Sigmoid colon (tissue), 7 donors: ENCODE data around the gene NEO1. TPM values are rescaled to one million over a fixed set of nuclear protein-coding genes. Genes with fewer than 3 reads are reported as not detected.
A peak's percentile ranks its signal among the peaks of the same experiment; 100 is the strongest.

Source experiments
- DNase-seq: peaks from one replicate; pipeline ENCODE4 v3.0.0-alpha.2; 2019
- H3K27ac ChIP-seq, 4 donors: fragments of 200-600 bp; sonication (generic); one replicate each; pipeline ENCODE4 v1.5.1; 2016 to 2019; ENCODE audit warnings: mild to moderate bottlenecking in 1 of 4
- H3K27me3 ChIP-seq, 3 donors: fragments of 200-600 bp; sonication (generic); one replicate each; pipeline ENCODE4 v1.5.1; 2019; ENCODE audit warnings: mild to moderate bottlenecking in 1 of 3
- H3K36me3 ChIP-seq, 4 donors: fragments of 200-600 bp; sonication (generic); one replicate each; pipeline ENCODE4 v1.5.1; 2016 to 2019
- H3K4me1 ChIP-seq, 4 donors: fragments of 200-600 bp; sonication (generic); one replicate each; pipeline ENCODE4 v1.5.1; 2017 to 2019
- H3K4me3 ChIP-seq, 4 donors: fragments of 200-600 bp; sonication (generic); one replicate each; pipeline ENCODE4 v1.5.1; 2017 to 2019; ENCODE audit warnings: mild to moderate bottlenecking in 2 of 4, moderate library complexity in 1 of 4
- H3K9me3 ChIP-seq, 4 donors: fragments of 200-600 bp in 3 of 4; sonication (generic) in 3 of 4; one replicate each; pipeline versions ENCODE4 v1.5.1 to v1.6.1; 2013 to 2019
- EP300 ChIP-seq, 4 donors: sonication (generic); formaldehyde crosslinking; IDR thresholded peaks; one replicate each; pipeline ENCODE4 v1.6.1; 2017; ENCODE audit warnings: antibody characterized with exemption in 4 of 4
- POLR2A ChIP-seq, 2 donors: fragments of 450-650 bp; IDR thresholded peaks; one replicate each; pipeline ENCODE4 v1.6.1; 2016; ENCODE audit warnings: antibody characterized with exemption in 2 of 2, mild to moderate bottlenecking in 2 of 2, moderate library complexity in 2 of 2
- POLR2AphosphoS5 ChIP-seq, 4 donors: sonication (generic); formaldehyde crosslinking; IDR thresholded peaks; one replicate each; pipeline ENCODE4 v1.6.1; 2017; ENCODE audit warnings: antibody characterized with exemption in 4 of 4
- WGBS, 2 donors: extraction: QIAGEN DNeasy Blood & Tissue Kit; methylation state at CpG; one replicate each; pipeline ENCODE4 v1.1.7; 2013; 5-methylcytosine and 5-hydroxymethylcytosine counted together
- intact Hi-C: fragments of 100-400 bp; cut with DNase I; formaldehyde crosslinking; loops from one replicate; pipeline ENCODE4 v1.15.1; 2023
- polyA plus RNA-seq, 3 donors: library from polyadenylated mRNA; stranded (reverse); fragments of 200-250 nt; gene quantifications; one replicate each; pipeline ENCODE4 v1.2.3, GENCODE V29; 2013
- total RNA-seq, 4 donors: library from RNA; depleted of rRNA; stranded (reverse); fragments of >200 nt; gene quantifications; one replicate each; pipeline ENCODE4 v1.1.0, GENCODE V29; 2016
- TF ChIP-seq, protein P1 (sequence below), 4 experiments: fragments of 450-650 bp in 3 of 4; fragments of 200-600 bp in 1 of 4; IDR thresholded peaks; one replicate each; pipeline ENCODE4 v1.5.1; 2016 to 2019; ENCODE audit warnings: antibody characterized with exemption in 4 of 4, mild to moderate bottlenecking in 3 of 4, moderate library complexity in 2 of 4
- donor health status: healthy with polysubstance abuse.
- donor health status: Bipolar disorder and iron deficiency.
- donor health status: healthy.

Gene NEO1
- total and polyA plus RNA-seq, 7 donors, result 9.0 to 56.5 (median 26.8) TPM

DNA sequence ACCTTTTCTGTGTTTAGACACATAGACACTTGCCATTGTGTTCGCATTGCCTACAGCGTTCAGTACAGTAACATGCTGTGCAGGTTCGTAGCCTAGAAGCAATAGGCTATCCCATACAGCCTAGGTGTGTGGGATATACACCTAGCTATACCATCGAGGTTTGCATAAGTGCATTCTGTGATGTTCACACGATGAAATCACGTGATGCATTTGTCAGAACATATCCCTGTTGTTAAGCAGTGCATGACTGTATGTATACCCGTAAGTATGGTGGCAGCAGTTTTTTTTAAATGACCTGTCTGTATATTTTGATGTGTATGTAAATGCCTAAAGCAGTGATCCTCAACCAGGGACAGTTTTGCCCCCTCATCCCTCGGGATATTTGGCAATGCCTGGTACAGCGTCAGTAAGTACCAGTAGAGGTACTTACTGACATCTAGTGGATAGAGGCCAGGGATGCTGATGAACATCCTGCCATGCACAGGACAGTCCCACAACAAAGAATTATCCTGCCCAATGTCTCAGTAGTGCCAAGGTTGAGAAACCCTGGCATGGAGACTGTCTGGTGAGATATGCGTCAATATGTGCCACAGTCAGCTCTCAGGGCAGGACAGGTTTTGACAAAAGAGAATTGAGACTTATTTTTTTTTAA, 187.4 kb downstream of the NEO1 start:
- no peak for DNase-seq
- H3K27ac ChIP-seq, result no peak overlapping the region
- no peaks in the 10 kb centered on the region for H3K9me3 ChIP-seq
- TF ChIP-seq, protein P1, sequence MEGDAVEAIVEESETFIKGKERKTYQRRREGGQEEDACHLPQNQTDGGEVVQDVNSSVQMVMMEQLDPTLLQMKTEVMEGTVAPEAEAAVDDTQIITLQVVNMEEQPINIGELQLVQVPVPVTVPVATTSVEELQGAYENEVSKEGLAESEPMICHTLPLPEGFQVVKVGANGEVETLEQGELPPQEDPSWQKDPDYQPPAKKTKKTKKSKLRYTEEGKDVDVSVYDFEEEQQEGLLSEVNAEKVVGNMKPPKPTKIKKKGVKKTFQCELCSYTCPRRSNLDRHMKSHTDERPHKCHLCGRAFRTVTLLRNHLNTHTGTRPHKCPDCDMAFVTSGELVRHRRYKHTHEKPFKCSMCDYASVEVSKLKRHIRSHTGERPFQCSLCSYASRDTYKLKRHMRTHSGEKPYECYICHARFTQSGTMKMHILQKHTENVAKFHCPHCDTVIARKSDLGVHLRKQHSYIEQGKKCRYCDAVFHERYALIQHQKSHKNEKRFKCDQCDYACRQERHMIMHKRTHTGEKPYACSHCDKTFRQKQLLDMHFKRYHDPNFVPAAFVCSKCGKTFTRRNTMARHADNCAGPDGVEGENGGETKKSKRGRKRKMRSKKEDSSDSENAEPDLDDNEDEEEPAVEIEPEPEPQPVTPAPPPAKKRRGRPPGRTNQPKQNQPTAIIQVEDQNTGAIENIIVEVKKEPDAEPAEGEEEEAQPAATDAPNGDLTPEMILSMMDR (IDR thresholded peaks at IDR 0.05), result no peak
- TF ChIP-seq POLR2AphosphoS5 (IDR thresholded peaks at IDR 0.05), result no peak
- TF ChIP-seq EP300 (IDR thresholded peaks at IDR 0.05), result no peak
- no peak for TF ChIP-seq POLR2A (IDR thresholded peaks at IDR 0.05)
- no peaks in the 10 kb centered on the region for H3K27me3 ChIP-seq
- WGBS, 2 donors, result 80 to 85% methylated on average over 10 of the region's 10 CpGs
- H3K4me1 ChIP-seq, result peaks cover 0 to 16% (median 9%) of the 10 kb centered on the region in 4 donors
- intact Hi-C loops, result loop anchor here (2.0 kb wide), 2 partner anchors 25 to 35 kb away; no protein-coding TSS in a partner anchor
- H3K36me3 ChIP-seq, result peaks cover 0 to 17% (median 0%) of the 10 kb centered on the region in 4 donors
- H3K4me3 ChIP-seq, result no peak overlapping the region

DNA sequence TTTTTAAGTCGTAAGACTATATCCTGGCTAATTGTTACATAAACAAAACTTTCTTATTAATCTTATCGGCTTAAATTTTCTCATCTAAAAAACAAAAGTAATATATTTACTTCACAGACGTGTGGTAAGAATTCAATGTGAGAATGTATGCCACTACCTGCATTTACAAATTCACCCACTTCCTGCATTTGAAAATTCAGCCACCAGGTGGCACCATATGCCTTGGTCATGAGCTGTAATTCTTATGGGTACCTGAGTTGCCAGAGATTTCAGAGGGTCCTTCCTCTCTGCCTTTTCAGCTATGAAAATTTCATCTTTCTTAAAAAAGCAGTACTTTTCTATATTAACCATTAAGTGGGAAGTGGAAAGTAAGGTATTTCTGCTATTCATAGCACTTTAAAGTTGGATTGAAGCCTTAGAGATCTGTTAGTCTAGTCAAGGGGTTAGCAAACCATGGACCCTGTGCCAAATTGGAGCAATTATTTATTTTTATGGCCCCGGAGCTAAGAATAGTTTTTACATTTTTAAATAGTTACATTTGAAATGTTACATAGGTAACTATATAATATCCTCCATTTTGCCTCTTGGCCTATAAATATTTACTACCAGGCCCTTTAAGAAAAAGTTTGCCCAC, 188.7 kb downstream of the NEO1 start:
- 33 to 37% methylated on average over 4 of the region's 4 CpGs for WGBS, 2 donors
- no peak for DNase-seq
- Histone ChIP-seq H3K9me3 (no peaks in the 10 kb centered on the region), H3K4me3 (no peak overlapping the region), H3K4me1 (peaks cover 0 to 16% (median 9%) of the 10 kb centered on the region in 4 donors), H3K27me3 (no peaks in the 10 kb centered on the region), H3K36me3 (peaks cover 0 to 22% (median 0%) of the 10 kb centered on the region in 4 donors), H3K27ac (no peak overlapping the region)
- intact Hi-C loops, result loop anchor here (2.0 kb wide), 2 partner anchors 24 to 34 kb away; no protein-coding TSS in a partner anchor
- TF ChIP-seq POLR2AphosphoS5 (IDR thresholded peaks at IDR 0.05), result no peak
- TF ChIP-seq EP300 (IDR thresholded peaks at IDR 0.05), result no peak
- TF ChIP-seq, protein P1 (IDR thresholded peaks at IDR 0.05), result peak; percentile 21 to 82 (median 60)

DNA sequence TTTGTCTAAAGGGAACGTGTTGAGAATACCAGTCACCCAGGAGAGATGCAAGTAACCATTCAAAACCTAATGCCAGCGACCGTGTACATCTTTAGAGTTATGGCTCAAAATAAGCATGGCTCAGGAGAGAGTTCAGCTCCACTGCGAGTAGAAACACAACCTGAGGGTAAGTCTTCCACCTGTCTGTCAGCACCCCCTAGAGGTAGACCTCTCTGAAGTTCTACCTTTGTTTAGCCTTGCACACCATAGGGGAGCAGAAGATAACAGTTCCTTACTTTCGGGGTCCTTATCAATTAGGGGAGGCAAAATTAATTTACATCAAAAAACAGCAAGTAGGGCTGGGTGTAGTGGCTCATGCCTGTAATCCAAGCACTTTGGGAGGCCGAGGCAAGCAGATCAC, 192.1 kb downstream of the NEO1 start:
- peaks cover 0 to 9% (median 3%) of the 10 kb centered on the region in 4 donors for H3K4me1 ChIP-seq
- no peak overlapping the region for H3K4me3 ChIP-seq
- DNase-seq, result no peak
- no peak for TF ChIP-seq EP300 (IDR thresholded peaks at IDR 0.05)
- no peak for TF ChIP-seq POLR2A (IDR thresholded peaks at IDR 0.05)
- TF ChIP-seq POLR2AphosphoS5 (IDR thresholded peaks at IDR 0.05), result no peak
- TF ChIP-seq, protein P1 (IDR thresholded peaks at IDR 0.05), result no peak
- H3K27me3 ChIP-seq, result no peaks in the 10 kb centered on the region
- intact Hi-C loops, result no loop called here
- WGBS, 2 donors, result 76% methylated on average over 6 of the region's 6 CpGs
- H3K27ac ChIP-seq, result no peak overlapping the region
- H3K9me3 ChIP-seq, result no peaks in the 10 kb centered on the region
- peaks cover 0 to 10% (median 2%) of the 10 kb centered on the region in 4 donors for H3K36me3 ChIP-seq

DNA sequence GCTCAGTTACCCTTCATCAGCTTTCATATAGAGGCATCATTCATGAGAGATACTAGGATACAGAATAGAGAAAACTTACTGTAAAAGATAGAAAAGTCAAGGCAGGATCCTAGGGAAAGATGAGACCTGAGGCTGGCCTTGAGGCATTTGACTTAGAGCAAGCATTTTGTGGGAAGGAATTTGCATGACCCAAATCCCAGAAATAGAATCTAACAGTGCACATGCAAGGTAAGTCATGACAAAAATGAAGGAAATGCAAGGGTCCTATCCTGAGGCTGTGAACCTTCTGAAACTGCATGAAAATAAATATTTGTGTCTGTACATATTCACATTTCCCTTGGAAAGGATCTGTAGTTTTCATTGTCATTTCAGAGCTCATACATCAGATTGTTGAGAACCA, 194.2 kb downstream of the NEO1 start:
- Histone ChIP-seq H3K27ac (peak overlapping the region in 1 of 4 donors; percentile 59), H3K4me1 (peaks cover 0 to 9% (median 3%) of the 10 kb centered on the region in 4 donors), H3K36me3 (peaks cover 0 to 23% (median 3%) of the 10 kb centered on the region in 4 donors), H3K9me3 (no peaks in the 10 kb centered on the region), H3K4me3 (no peak overlapping the region), H3K27me3 (no peaks in the 10 kb centered on the region)
- DNase-seq, result no peak
- intact Hi-C loops, result no loop called here
- TF ChIP-seq POLR2A (IDR thresholded peaks at IDR 0.05) (no peak), EP300 (IDR thresholded peaks at IDR 0.05) (no peak), POLR2AphosphoS5 (IDR thresholded peaks at IDR 0.05) (no peak)
- TF ChIP-seq, protein P1 (IDR thresholded peaks at IDR 0.05), result no peak
